Gastrocnemius medialis (tissue), 4 donors: Measurements from ENCODE around the gene GPR158.

Experiments used
- CTCF ChIP-seq, 5 experiments: fragments of 450-650 bp in 3 of 5; fragments of 200-600 bp in 2 of 5; sonication (generic) in 2 of 5; IDR thresholded peaks in 4 of 5; conservative IDR thresholded peaks in 1 of 5; 1 replicate in 4 of 5; 2 replicates in 1 of 5; pipeline ENCODE4 v1.5.1; 2016 to 2019; ENCODE audit warnings: antibody characterized with exemption in 5 of 5, mild to moderate bottlenecking in 3 of 5, moderate library complexity in 3 of 5
- POLR2A ChIP-seq, 2 donors: fragments of 450-650 bp; IDR thresholded peaks; one replicate each; pipeline ENCODE4 v1.6.1; 2017; ENCODE audit warnings: antibody characterized with exemption in 2 of 2, mild to moderate bottlenecking in 2 of 2, moderate library complexity in 2 of 2

- TF ChIP-seq CTCF (IDR thresholded peaks at IDR 0.05 in 4 of 5, conservative IDR thresholded peaks at IDR 0.05 in 1 of 5) (no peak), POLR2A (IDR thresholded peaks at IDR 0.05) (no peak)
Observed at GRCh38 chr10:25502453-25502852, 327.7 kb downstream of the GPR158 start.
